PC-3 (cell line): Measurements from ENCODE around the gene PADI1. TPM values are rescaled to one million over a fixed set of nuclear protein-coding genes. Genes with fewer than 3 reads are reported as not detected.

ENCODE experiments used
- ATAC-seq: fragments of 200-7000 bp; cut with Tn5 transposase; 2 replicates; pipeline ENCODE4 v1.9.1; 2020; ENCODE audit warnings: mild to moderate bottlenecking, moderate library complexity
- BruUV-seq: library from RNA; stranded (reverse); fragments of 400-500 nt; replicated peaks from 2 replicates; lab custom pipeline; 2021; lab: Mats Ljungman, UMichigan
- CTCF ChIA-PET: fragments of 300-600 bp; sonication (Branson Sonifier 250); formaldehyde crosslinking; loops from one replicate; lab custom pipeline; 2022; ENCODE audit warnings: antibody characterized with exemption; lab: Charles Lee
- POLR2A ChIA-PET: fragments of 300-600 bp; sonication (Branson Sonifier 250); formaldehyde crosslinking; loops from one replicate; lab custom pipeline; 2022; ENCODE audit warnings: antibody characterized with exemption; ENCODE audit not compliant: unreplicated experiment; lab: Charles Lee
- DNase-seq: peaks from one replicate; pipeline ENCODE4 v3.0.0-alpha.2; 2015
- H2AFZ ChIP-seq: fragments of 300-600 bp; sonication (generic); 2 replicates; pipeline ENCODE4 v1.6.0; 2016; ENCODE audit warnings: antibody characterized with exemption, low read length
- H3F3A ChIP-seq: fragments of 300-600 bp; sonication (generic); one replicate; pipeline ENCODE4 v1.6.0; 2017; ENCODE audit warnings: antibody characterized with exemption, low read length, control low read depth, mild to moderate bottlenecking; ENCODE audit not compliant: unreplicated experiment
- H3K27ac ChIP-seq: fragments of 300-600 bp; sonication (generic); 2 replicates; pipeline ENCODE4 v1.5.1; 2016; ENCODE audit warnings: mild to moderate bottlenecking, low read length
- H3K27me3 ChIP-seq: fragments of 300-600 bp; sonication (generic); 2 replicates; pipeline ENCODE4 v1.6.1; 2016; ENCODE audit warnings: low read length, mixed read lengths
- H3K36me3 ChIP-seq: fragments of 300-600 bp; sonication (generic); 2 replicates; pipeline ENCODE4 v1.6.1; 2016; ENCODE audit warnings: low read depth, mixed run types, low read length, mixed read lengths
- H3K4me1 ChIP-seq: fragments of 300-600 bp; sonication (generic); 2 replicates; pipeline ENCODE4 v1.5.1; 2016; ENCODE audit warnings: low read length; ENCODE audit not compliant: insufficient read depth
- H3K4me2 ChIP-seq: fragments of 300-600 bp; sonication (generic); 2 replicates; pipeline ENCODE4 v1.6.0; 2016; ENCODE audit warnings: low read length
- H3K4me3 ChIP-seq: fragments of 300-600 bp; sonication (generic); 2 replicates; pipeline ENCODE4 v1.5.1; 2016; ENCODE audit warnings: mild to moderate bottlenecking, low read length, mixed read lengths
- H3K79me2 ChIP-seq: fragments of 300-600 bp; sonication (generic); 2 replicates; pipeline ENCODE4 v1.6.1; 2017; ENCODE audit warnings: low read length, mixed read lengths
- H3K9ac ChIP-seq: fragments of 300-600 bp; sonication (generic); 2 replicates; pipeline ENCODE4 v1.6.0; 2016; ENCODE audit warnings: mild to moderate bottlenecking, low read length
- H3K9me2 ChIP-seq: fragments of 300-600 bp; sonication (generic); replicated peaks from 2 replicates; pipeline ENCODE4 v1.6.1; 2016; ENCODE audit warnings: mixed run types, low read length, mixed read lengths
- H3K9me3 ChIP-seq: fragments of 300-600 bp; sonication (generic); 2 replicates; pipeline ENCODE4 v1.6.1; 2016; ENCODE audit warnings: low read length, mixed read lengths
- H4K20me1 ChIP-seq: fragments of 300-600 bp; sonication (generic); 2 replicates; pipeline ENCODE4 v1.6.1; 2016; ENCODE audit warnings: low read length, mixed read lengths
- CTCF ChIP-seq: fragments of 300-600 bp; sonication (generic); conservative IDR thresholded peaks from 2 replicates; pipeline ENCODE4 v1.5.1; 2017; ENCODE audit warnings: antibody characterized with exemption, low read depth, mild to moderate bottlenecking, low read length
- EZH2 ChIP-seq: fragments of 300-600 bp; sonication (generic); IDR thresholded peaks from one replicate; pipeline ENCODE4 v1.6.1; 2017; ENCODE audit warnings: antibody characterized with exemption, mild to moderate bottlenecking, low read length; ENCODE audit not compliant: unreplicated experiment
- EZH2phosphoT487 ChIP-seq: fragments of 300-600 bp; sonication (generic); IDR thresholded peaks from 2 replicates; pipeline ENCODE4 v1.6.1; 2018; ENCODE audit warnings: mild to moderate bottlenecking, antibody characterized with exemption, low read length, borderline replicate concordance
- intact Hi-C: fragments of 100-400 bp; cut with micrococcal nuclease; formaldehyde crosslinking; loops from 2 replicates; pipeline ENCODE4 v1.9.0; 2023
- total RNA-seq: library from RNA; depleted of rRNA; stranded (reverse); fragments of >200 nt; gene quantifications from 2 replicates; pipeline ENCODE4 v1.2.3, GENCODE V29; 2014

Gene PADI1
- total RNA-seq, 1 experiment from 2014 or later, result 0.73 TPM

- CTCF ChIA-PET, result no interaction called here
- H3K4me2 ChIP-seq, result no peak overlapping the region
- ATAC-seq (no peak), DNase-seq (no peak)
- POLR2A ChIA-PET, result no interaction called here
- H3K9me3 ChIP-seq, result no peaks in the 10 kb centered on the region
- peaks cover 20% of the 10 kb centered on the region for H3K4me1 ChIP-seq
- no peak overlapping the region for H3K27ac ChIP-seq
- no peaks in the 10 kb centered on the region for H3K9me2 ChIP-seq
- H3K79me2 ChIP-seq, result no peaks in the 10 kb centered on the region
- TF ChIP-seq CTCF, result no peak
- TF ChIP-seq EZH2phosphoT487, result no peak
- TF ChIP-seq EZH2, result no peak
- no peaks in the 10 kb centered on the region for H4K20me1 ChIP-seq
- no peaks in the 10 kb centered on the region for H3K27me3 ChIP-seq
- H2AFZ ChIP-seq, result no peak overlapping the region
- BruUV-seq, result no TSS peak
- intact Hi-C loops, result no loop called here
- H3F3A ChIP-seq, result no peaks in the 10 kb centered on the region
- H3K36me3 ChIP-seq, result no peaks in the 10 kb centered on the region
- H3K9ac ChIP-seq, result no peak overlapping the region
- no peak overlapping the region for H3K4me3 ChIP-seq
These were observed 13.0 kb upstream of the PADI1 start for GRCh38 chr1:17191990-17192242.

GRCh38 chr1:17192394-17193221 is 12.3 kb upstream of the PADI1 start:
- TF ChIP-seq EZH2, result no peak
- no TSS peak for BruUV-seq
- CTCF ChIA-PET, result no interaction called here
- peaks cover 20% of the 10 kb centered on the region for H3K4me1 ChIP-seq
- ATAC-seq (no peak), DNase-seq (no peak)
- no peak overlapping the region for H2AFZ ChIP-seq
- no peaks in the 10 kb centered on the region for H4K20me1 ChIP-seq
- no peaks in the 10 kb centered on the region for H3F3A ChIP-seq
- H3K9me2 ChIP-seq, result no peaks in the 10 kb centered on the region
- POLR2A ChIA-PET, result no interaction called here
- no peak overlapping the region for H3K4me2 ChIP-seq
- H3K27me3 ChIP-seq, result no peaks in the 10 kb centered on the region
- no peak overlapping the region for H3K9ac ChIP-seq
- H3K36me3 ChIP-seq, result no peaks in the 10 kb centered on the region
- no peaks in the 10 kb centered on the region for H3K79me2 ChIP-seq
- H3K27ac ChIP-seq, result no peak overlapping the region
- H3K4me3 ChIP-seq, result no peak overlapping the region
- intact Hi-C loops, result no loop called here
- H3K9me3 ChIP-seq, result no peaks in the 10 kb centered on the region

GRCh38 chr1:17193222-17194132 is 11.5 kb upstream of the PADI1 start:
- intact Hi-C loops, result no loop called here
- no TSS peak for BruUV-seq
- Histone ChIP-seq H3K4me3 (no peak overlapping the region), H3K36me3 (no peaks in the 10 kb centered on the region), H3K9me2 (no peaks in the 10 kb centered on the region), H3K27me3 (no peaks in the 10 kb centered on the region), H4K20me1 (no peaks in the 10 kb centered on the region), H3K27ac (no peak overlapping the region), H3K79me2 (no peaks in the 10 kb centered on the region), H3K9ac (no peak overlapping the region), H3F3A (no peaks in the 10 kb centered on the region), H3K9me3 (no peaks in the 10 kb centered on the region), H2AFZ (no peak overlapping the region), H3K4me1 (peaks cover 23% of the 10 kb centered on the region), H3K4me2 (no peak overlapping the region)
- no peak for DNase-seq
- ChIA-PET POLR2A (no interaction called here), CTCF (no interaction called here)
- ATAC-seq, result no peak
- TF ChIP-seq EZH2phosphoT487 (no peak), EZH2 (no peak), CTCF (no peak)
